ENCODE results near the gene C1orf35.

C1orf35 gene

GRCh38 chr1:228148935-228149405 lies 45.8 kb upstream of the C1orf35 start:
- Histone ChIP-seq H3K4me2 (peak overlapping the region; percentile 52 to 91 (median 75)), H3K9me3 (replicated peaks in 1 of 11) (no peaks in the 10 kb centered on the region), H3K4me1 (peaks cover 60 to 89% (median 76%) of the 10 kb centered on the region in 10 experiments), H3K27ac (peak overlapping the region in 10 of 11 experiments; percentile 17 to 72 (median 54); a peak in 16 of 22 replicates), H4K20me1 (peaks cover 58 to 97% (median 87%) of the 10 kb centered on the region in 11 experiments), H3K27me3 (no peaks in the 10 kb centered on the region), H3K4me3 (peak overlapping the region in 2 of 10 experiments; percentile 16 to 31; a peak in 1 of 20 replicates), H3K36me3 (peaks cover 29 to 66% (median 53%) of the 10 kb centered on the region in 11 experiments), H3K9ac (peak overlapping the region; percentile 32 to 70 (median 58); a peak in 20 of 22 replicates)
- no peak for TF ChIP-seq Cebpa-rat (IDR thresholded peaks at IDR 0.05)

- H3K4me2 ChIP-seq, result peak overlapping the region; percentile 52 to 91 (median 75)
- peaks cover 29 to 66% (median 53%) of the 10 kb centered on the region in 11 experiments for H3K36me3 ChIP-seq
- TF ChIP-seq Cebpa-rat (IDR thresholded peaks at IDR 0.05), result no peak
- peaks cover 65 to 100% (median 93%) of the 10 kb centered on the region in 11 experiments for H4K20me1 ChIP-seq
- peak overlapping the region in 10 of 11 experiments; percentile 17 to 72 (median 54); a peak in 19 of 22 replicates for H3K27ac ChIP-seq
- peak overlapping the region; percentile 32 to 70 (median 58); a peak in 21 of 22 replicates for H3K9ac ChIP-seq
- H3K4me1 ChIP-seq, result peaks cover 67 to 95% (median 82%) of the 10 kb centered on the region in 10 experiments
- no peaks in the 10 kb centered on the region for H3K9me3 ChIP-seq (replicated peaks in 1 of 11)
- H3K27me3 ChIP-seq, result no peaks in the 10 kb centered on the region
- H3K4me3 ChIP-seq, result peak overlapping the region in 2 of 10 experiments; percentile 16 to 34; a peak in 4 of 20 replicates
These were observed 45.2 kb upstream of the C1orf35 start for GRCh38 chr1:228148196-228148861.

GRCh38 chr1:228147768-228148167 lies 44.6 kb upstream of the C1orf35 start:
- Histone ChIP-seq H3K4me3 (peak overlapping the region in 2 of 10 experiments; percentile 16 to 34; a peak in 2 of 20 replicates), H3K9ac (peak overlapping the region; percentile 32 to 70 (median 58); a peak in 20 of 22 replicates), H3K36me3 (peaks cover 29 to 69% (median 53%) of the 10 kb centered on the region in 11 experiments), H3K27ac (peak overlapping the region in 10 of 11 experiments; percentile 17 to 72 (median 54); a peak in 17 of 22 replicates), H3K4me1 (peaks cover 72 to 98% (median 83%) of the 10 kb centered on the region in 10 experiments), H3K9me3 (replicated peaks in 1 of 11) (no peaks in the 10 kb centered on the region), H3K4me2 (peak overlapping the region; percentile 52 to 91 (median 75)), H3K27me3 (no peaks in the 10 kb centered on the region), H4K20me1 (peaks cover 70 to 100% (median 97%) of the 10 kb centered on the region in 11 experiments)
- TF ChIP-seq Cebpa-rat (IDR thresholded peaks at IDR 0.05), result no peak

GRCh38 chr1:228147151-228147693 lies 44.1 kb upstream of the C1orf35 start:
- H3K36me3 ChIP-seq, result peaks cover 29 to 74% (median 53%) of the 10 kb centered on the region in 11 experiments
- H3K27ac ChIP-seq, result peak overlapping the region in 2 of 11 experiments; percentile 61 to 72; a peak in 3 of 22 replicates
- no peak overlapping the region for H3K4me3 ChIP-seq
- peak overlapping the region in 10 of 11 experiments; percentile 16 to 70 (median 60); a peak in 15 of 22 replicates for H3K9ac ChIP-seq
- H3K4me2 ChIP-seq, result peak overlapping the region; percentile 52 to 91 (median 75); a peak in 19 of 22 replicates
- H3K4me1 ChIP-seq, result peaks cover 77 to 98% (median 84%) of the 10 kb centered on the region in 10 experiments
- no peak for TF ChIP-seq Cebpa-rat (IDR thresholded peaks at IDR 0.05)
- H3K27me3 ChIP-seq, result no peaks in the 10 kb centered on the region
- peaks cover 76 to 100% (median 97%) of the 10 kb centered on the region in 11 experiments for H4K20me1 ChIP-seq
- no peaks in the 10 kb centered on the region for H3K9me3 ChIP-seq (replicated peaks in 1 of 11)

GRCh38 chr1:228146417-228147150 lies 43.5 kb upstream of the C1orf35 start:
- Histone ChIP-seq H3K36me3 (peaks cover 29 to 78% (median 53%) of the 10 kb centered on the region in 11 experiments), H3K27me3 (no peaks in the 10 kb centered on the region), H3K4me2 (peak overlapping the region in 5 of 11 experiments; percentile 61 to 91 (median 87); a peak in 5 of 22 replicates), H3K4me3 (no peak overlapping the region), H4K20me1 (peaks cover 82 to 100% (median 97%) of the 10 kb centered on the region in 11 experiments), H3K4me1 (peaks cover 77 to 98% (median 88%) of the 10 kb centered on the region in 10 experiments), H3K9ac (peak overlapping the region in 5 of 11 experiments; percentile 7 to 70 (median 63); a peak in 7 of 22 replicates), H3K27ac (no peak overlapping the region; a peak in 1 of 22 replicates), H3K9me3 (replicated peaks in 1 of 11) (no peaks in the 10 kb centered on the region)
- no peak for TF ChIP-seq Cebpa-rat (IDR thresholded peaks at IDR 0.05)

GRCh38 chr1:228145463-228146416 lies 42.6 kb upstream of the C1orf35 start:
- H4K20me1 ChIP-seq, result peaks cover 87 to 100% (median 98%) of the 10 kb centered on the region in 11 experiments
- H3K4me2 ChIP-seq, result peak overlapping the region in 6 of 11 experiments; percentile 96 to 100 (median 99); a peak in 8 of 22 replicates
- no peaks in the 10 kb centered on the region for H3K27me3 ChIP-seq
- peaks cover 29 to 76% (median 53%) of the 10 kb centered on the region in 11 experiments for H3K36me3 ChIP-seq
- H3K9ac ChIP-seq, result peak overlapping the region in 6 of 11 experiments; percentile 55 to 92 (median 62); a peak in 6 of 22 replicates
- TF ChIP-seq Cebpa-rat (IDR thresholded peaks at IDR 0.05), result no peak
- no peaks in the 10 kb centered on the region for H3K9me3 ChIP-seq (replicated peaks in 1 of 11)
- H3K4me1 ChIP-seq, result peaks cover 79 to 98% (median 88%) of the 10 kb centered on the region in 10 experiments
- H3K4me3 ChIP-seq, result no peak overlapping the region
- no peak overlapping the region; a peak in 2 of 22 replicates for H3K27ac ChIP-seq

- Histone ChIP-seq H3K4me3 (peak overlapping the region in 1 of 10 experiments; percentile 41; a peak in 1 of 20 replicates), H3K4me1 (peaks cover 77 to 90% (median 82%) of the 10 kb centered on the region in 10 experiments), H3K9ac (peak overlapping the region in 9 of 11 experiments; percentile 30 to 92 (median 55); a peak in 11 of 22 replicates), H3K27ac (no peak overlapping the region; a peak in 1 of 22 replicates), H3K4me2 (peak overlapping the region in 9 of 11 experiments; percentile 93 to 100 (median 99); a peak in 18 of 22 replicates), H3K9me3 (replicated peaks in 1 of 11) (no peaks in the 10 kb centered on the region), H3K36me3 (peaks cover 29 to 68% (median 49%) of the 10 kb centered on the region in 11 experiments), H4K20me1 (peaks cover 81 to 98% (median 94%) of the 10 kb centered on the region in 11 experiments), H3K27me3 (no peaks in the 10 kb centered on the region)
- no peak for TF ChIP-seq Cebpa-rat (IDR thresholded peaks at IDR 0.05)
These were observed 41.8 kb upstream of the C1orf35 start for GRCh38 chr1:228144993-228145343.

All from BLaER1 treated with 17β-estradiol and CSF1 and Interleukin-3, amounts not matched to agents 10 nM and 100 nM (cell line).